ENCODE data around the gene ANKS1B.
"Not testable (repeated sequence)": the region's sequence is repeated elsewhere in the genome, so short reads cannot be mapped to it uniquely, and the experiment has no call there.

ANKS1B gene

GRCh38 chr12:99984271-99985128 lies at the start of gene ANKS1B:
TSS of gene ANKS1B (minus strand) at chr12:99984936. CDS start at chr12:99984237, 699 bp downstream.
- no peak for DNase-seq

GRCh38 chr12:100031836-100032235 lies 47.1 kb upstream of the ANKS1B start:
- DNase-seq: no peak

- no peak for DNase-seq
Measured at GRCh38 chr12:100027671-100028070, 42.9 kb upstream of the ANKS1B start.

- no peak for DNase-seq
Measured at GRCh38 chr12:100026241-100026640, 41.5 kb upstream of the ANKS1B start.

- DNase-seq: no peak
Measured at GRCh38 chr12:100024974-100025555, 40.3 kb upstream of the ANKS1B start.

- DNase-seq: no peak
Measured at GRCh38 chr12:100020370-100020769, 35.6 kb upstream of the ANKS1B start.

GRCh38 chr12:100017056-100017455 lies 32.3 kb upstream of the ANKS1B start:
- DNase-seq: no peak

- not testable (repeated sequence) for DNase-seq
Measured at GRCh38 chr12:100016304-100016703, 31.6 kb upstream of the ANKS1B start.

- not testable (repeated sequence) for DNase-seq
Measured at GRCh38 chr12:100005846-100006245, 21.1 kb upstream of the ANKS1B start.

GRCh38 chr12:99997806-99998205 lies 13.1 kb upstream of the ANKS1B start:
- DNase-seq: no peak

GRCh38 chr12:99996095-99996494 lies 11.4 kb upstream of the ANKS1B start:
- DNase-seq: no peak

GRCh38 chr12:99985631-99986030 lies 895 bp upstream of the ANKS1B start:
- no peak for DNase-seq

GRCh38 chr12:99985129-99985570 lies 414 bp upstream of the ANKS1B start:
- DNase-seq: no peak

GRCh38 chr12:99983456-99984258 lies 1.1 kb downstream of the ANKS1B start:
- DNase-seq: no peak

- no peak for DNase-seq
Measured at GRCh38 chr12:99981639-99982190, 3.0 kb downstream of the ANKS1B start.

- DNase-seq: no peak
Measured at GRCh38 chr12:99979471-99979870, 5.3 kb downstream of the ANKS1B start.

- DNase-seq: no peak
Measured at GRCh38 chr12:99978152-99978551, 6.6 kb downstream of the ANKS1B start.

GRCh38 chr12:99977550-99977949 lies 7.2 kb downstream of the ANKS1B start:
- DNase-seq: no peak

- DNase-seq: no peak
Measured at GRCh38 chr12:99976762-99977161, 8.0 kb downstream of the ANKS1B start.

- no peak for DNase-seq
Measured at GRCh38 chr12:99975321-99975720, 9.4 kb downstream of the ANKS1B start.

GRCh38 chr12:99974146-99974545 lies 10.6 kb downstream of the ANKS1B start:
- DNase-seq: no peak

GRCh38 chr12:99966429-99966828 lies 18.3 kb downstream of the ANKS1B start:
- no peak for DNase-seq

GRCh38 chr12:99960311-99960710 lies 24.4 kb downstream of the ANKS1B start:
- no peak for DNase-seq
